CD4-positive, alpha-beta memory T cell (primary cell): ENCODE results near the gene CLCNKA. TPM values are rescaled to one million over a fixed set of nuclear protein-coding genes. Genes with fewer than 3 reads are reported as not detected.

Source experiments
- CTCF ChIA-PET: fragments of 350-600 bp; sonication (Branson Sonifier 250); formaldehyde crosslinking; loops from one replicate; lab custom pipeline; 2021; ENCODE audit warnings: inconsistent platforms; ENCODE audit not compliant: partially characterized antibody; lab: Charles Lee
- POLR2A ChIA-PET: fragments of 350-600 bp; sonication (Branson Sonifier 250); formaldehyde crosslinking; loops from one replicate; lab custom pipeline; 2021; ENCODE audit not compliant: partially characterized antibody; lab: Charles Lee
- DNase-seq, 5 donors: peaks; one replicate each; pipeline versions ENCODE4 v3.0.0 to v3.0.0-alpha.2; 2020 to 2022; ENCODE audit warnings: mixed read lengths in 1 of 5
- H3K27ac ChIP-seq: one replicate; pipeline ENCODE4 v1.7.0; 2013; ENCODE audit warnings: low read depth, low read length
- H3K27me3 ChIP-seq: 2 replicates; pipeline ENCODE4 v1.7.0; 2013; ENCODE audit warnings: mild to moderate bottlenecking, low read length, moderate library complexity; ENCODE audit not compliant: insufficient read depth
- H3K36me3 ChIP-seq: 2 replicates; pipeline ENCODE4 v1.7.0; 2013; ENCODE audit warnings: mild to moderate bottlenecking, low read length, moderate library complexity; ENCODE audit not compliant: insufficient read depth
- H3K4me1 ChIP-seq: 2 replicates; pipeline ENCODE4 v1.7.0; 2013; ENCODE audit warnings: mild to moderate bottlenecking, low read length, moderate library complexity; ENCODE audit not compliant: insufficient read depth
- H3K4me3 ChIP-seq, 2 donors: one replicate each; pipeline ENCODE4 v1.7.0; 2013; ENCODE audit warnings: low read length in 2 of 2, mild to moderate bottlenecking in 1 of 2
- H3K9me3 ChIP-seq, 2 donors: one replicate each; pipeline ENCODE4 v1.7.0; 2013; ENCODE audit warnings: low read length in 2 of 2, control low read depth in 1 of 2; ENCODE audit not compliant: control insufficient read depth in 1 of 2
- H3K27ac Mint-ChIP-seq, 7 donors: one replicate each; pipeline ENCODE4 v1.8.0; 2020 to 2021; ENCODE audit warnings: mixed read lengths in 7 of 7, mild to moderate bottlenecking in 6 of 7, inconsistent platforms in 3 of 7, moderate library complexity in 3 of 7
- H3K27me3 Mint-ChIP-seq, 2 donors: one replicate each; pipeline ENCODE4 v1.8.0; 2020 to 2021; ENCODE audit warnings: mixed read lengths in 2 of 2
- H3K36me3 Mint-ChIP-seq, 2 donors: one replicate each; pipeline ENCODE4 v1.8.0; 2020 to 2021; ENCODE audit warnings: mixed read lengths in 2 of 2, inconsistent platforms in 1 of 2, mild to moderate bottlenecking in 1 of 2
- H3K4me1 Mint-ChIP-seq, 4 donors: one replicate each; pipeline ENCODE4 v1.8.0; 2020 to 2021; ENCODE audit warnings: mixed read lengths in 4 of 4, mild to moderate bottlenecking in 1 of 4
- H3K4me3 Mint-ChIP-seq, 8 donors: one replicate each; pipeline ENCODE4 v1.8.0; 2020 to 2021; ENCODE audit warnings: mixed read lengths in 8 of 8, mild to moderate bottlenecking in 7 of 8, moderate library complexity in 6 of 8, inconsistent platforms in 3 of 8
- H3K9me3 Mint-ChIP-seq, 8 donors: one replicate each; pipeline ENCODE4 v1.8.0; 2020 to 2021; ENCODE audit warnings: mixed read lengths in 8 of 8, mild to moderate bottlenecking in 5 of 8, inconsistent platforms in 3 of 8, moderate library complexity in 1 of 8
- intact Hi-C: fragments of 100-400 bp; cut with micrococcal nuclease; formaldehyde crosslinking; loops from one replicate; pipeline ENCODE4 v1.15.1; 2023
- polyA plus RNA-seq, 2 donors: library from polyadenylated mRNA; unstranded; fragments of 300-500 nt; fragmentation: Illumina TruSeq; gene quantifications; one replicate each; pipeline ENCODE4 v1.2.3, GENCODE V29; 2021
- total RNA-seq, 2 experiments: library from RNA; stranded (reverse); gene quantifications; one replicate each; pipeline ENCODE4 v1.2.3, GENCODE V29; 2021

CLCNKA gene
- total and polyA plus RNA-seq, 4 experiments from 2014 or later = not detected

GRCh38 chr1:16080422-16081150, 58.8 kb downstream of the CLCNKA start:
- Mint-ChIP-seq H3K27ac (peak overlapping the region in 1 of 7 donors; percentile 3), H3K4me1 (peaks cover 5 to 14% (median 8%) of the 10 kb centered on the region in 4 donors), H3K9me3 (no peaks in the 10 kb centered on the region), H3K36me3 (no peaks in the 10 kb centered on the region), H3K27me3 (no peaks in the 10 kb centered on the region), H3K4me3 (no peak overlapping the region)
- no peak for DNase-seq
- Histone ChIP-seq H3K9me3 (no peaks in the 10 kb centered on the region), H3K36me3 (no peaks in the 10 kb centered on the region), H3K27me3 (no peaks in the 10 kb centered on the region), H3K4me1 (peaks cover 11% of the 10 kb centered on the region), H3K27ac (no peak overlapping the region), H3K4me3 (no peak overlapping the region)
- POLR2A ChIA-PET = no interaction called here
- intact Hi-C loops = no loop called here
- CTCF ChIA-PET = interaction anchor here (1.3 to 13.2 kb wide), 6 partner anchors 11 to 283 kb away, joined by 3 to 387 read pairs (median 18); no protein-coding TSS in a partner anchor

GRCh38 chr1:16081636-16082035, 59.8 kb downstream of the CLCNKA start:
- Histone ChIP-seq H3K36me3 (no peaks in the 10 kb centered on the region), H3K27ac (no peak overlapping the region), H3K27me3 (no peaks in the 10 kb centered on the region), H3K9me3 (no peaks in the 10 kb centered on the region), H3K4me1 (peaks cover 11% of the 10 kb centered on the region), H3K4me3 (no peak overlapping the region)
- Mint-ChIP-seq H3K27me3 (no peaks in the 10 kb centered on the region), H3K36me3 (no peaks in the 10 kb centered on the region), H3K27ac (no peak overlapping the region), H3K4me3 (no peak overlapping the region), H3K4me1 (peaks cover 5 to 14% (median 8%) of the 10 kb centered on the region in 4 donors), H3K9me3 (no peaks in the 10 kb centered on the region)
- intact Hi-C loops = no loop called here
- ChIA-PET CTCF (interaction anchor here (0.7 to 13.2 kb wide), 9 partner anchors 10 to 178 kb away, joined by 3 to 387 read pairs (median 8); partner anchors contain the start of gene FAM131C), POLR2A (no interaction called here)
- DNase-seq = no peak

- Mint-ChIP-seq H3K9me3 (no peaks in the 10 kb centered on the region), H3K4me3 (peak overlapping the region in 1 of 8 donors; percentile 66), H3K27ac (peak overlapping the region in 1 of 7 donors; percentile 42), H3K27me3 (no peaks in the 10 kb centered on the region), H3K36me3 (no peaks in the 10 kb centered on the region), H3K4me1 (peaks cover 5 to 13% (median 7%) of the 10 kb centered on the region in 4 donors)
- Histone ChIP-seq H3K27me3 (no peaks in the 10 kb centered on the region), H3K27ac (no peak overlapping the region), H3K4me3 (no peak overlapping the region), H3K36me3 (no peaks in the 10 kb centered on the region), H3K4me1 (peaks cover 11% of the 10 kb centered on the region), H3K9me3 (no peaks in the 10 kb centered on the region)
- intact Hi-C loops = no loop called here
- POLR2A ChIA-PET = no interaction called here
- peak; percentile 41 to 60 (median 48) for DNase-seq
- CTCF ChIA-PET = interaction anchor here (0.7 to 13.2 kb wide), 15 partner anchors 10 to 530 kb away, joined by 3 to 387 read pairs (median 3); partner anchors contain the start of genes EPHA2 and FAM131C
Observed at GRCh38 chr1:16082283-16083038, 60.6 kb downstream of the CLCNKA start.

GRCh38 chr1:16083486-16083885, 61.6 kb downstream of the CLCNKA start:
- ChIA-PET POLR2A (no interaction called here), CTCF (interaction anchor here (1.0 to 13.2 kb wide), 6 partner anchors 12 to 161 kb away, joined by 3 to 387 read pairs (median 8); partner anchors contain the start of gene FAM131C)
- DNase-seq = no peak
- Mint-ChIP-seq H3K27me3 (no peaks in the 10 kb centered on the region), H3K4me1 (peaks cover 5 to 10% (median 6%) of the 10 kb centered on the region in 4 donors), H3K4me3 (no peak overlapping the region), H3K27ac (peak overlapping the region in 1 of 7 donors; percentile 53), H3K36me3 (no peaks in the 10 kb centered on the region), H3K9me3 (no peaks in the 10 kb centered on the region)
- H3K27ac ChIP-seq = no peak overlapping the region
- H3K36me3 ChIP-seq = no peaks in the 10 kb centered on the region
- H3K4me1 ChIP-seq = peaks cover 11% of the 10 kb centered on the region
- no peaks in the 10 kb centered on the region for H3K9me3 ChIP-seq
- no peaks in the 10 kb centered on the region for H3K27me3 ChIP-seq
- no peak overlapping the region for H3K4me3 ChIP-seq
- intact Hi-C loops = no loop called here

Other genes with a start within 250 kb of the CLCNKA start
- gene UQCRHL, start 214.4 kb upstream of the CLCNKA start, total RNA-seq = 1 to 10 TPM; 1.2 to 1.7 TPM
- gene UQCRHL, start 214.4 kb upstream of the CLCNKA start, polyA plus RNA-seq = 1 to 10 TPM in 1 of 2 donors, under 1 TPM in 1; 0.26 to 1.1 TPM
- gene SPEN, start 174.3 kb upstream of the CLCNKA start, total RNA-seq = 10 to 100 TPM; 80.8 to 87.8 TPM
- 10 to 100 TPM in 1 of 2 donors, 1 to 10 TPM in 1; 2.4 to 44.0 TPM for gene SPEN, start 174.3 kb upstream of the CLCNKA start, polyA plus RNA-seq
- gene ZBTB17, start 45.9 kb upstream of the CLCNKA start, total RNA-seq = 10 to 100 TPM; 52.6 to 61.0 TPM
- 10 to 100 TPM in 1 of 2 donors, 1 to 10 TPM in 1; 5.2 to 24.3 TPM for gene ZBTB17, start 45.9 kb upstream of the CLCNKA start, polyA plus RNA-seq
- gene SRARP, start 17.8 kb upstream of the CLCNKA start, total RNA-seq = not detected
- gene SRARP, start 17.8 kb upstream of the CLCNKA start, polyA plus RNA-seq = not detected
- gene HSPB7, start 4.0 kb upstream of the CLCNKA start, total RNA-seq = not detected
- gene HSPB7, start 4.0 kb upstream of the CLCNKA start, polyA plus RNA-seq = not detected
- not detected for gene CLCNKB, start 21.7 kb downstream of the CLCNKA start, total RNA-seq
- not detected for gene CLCNKB, start 21.7 kb downstream of the CLCNKA start, polyA plus RNA-seq
- gene FAM131C, start 51.6 kb downstream of the CLCNKA start, total RNA-seq = not detected
- under 1 TPM in 1 of 2 donors, not detected in 1; 0.11 TPM for gene FAM131C, start 51.6 kb downstream of the CLCNKA start, polyA plus RNA-seq
- gene EPHA2, start 134.0 kb downstream of the CLCNKA start, total RNA-seq = not detected
- gene EPHA2, start 134.0 kb downstream of the CLCNKA start, polyA plus RNA-seq = not detected
- 10 to 100 TPM; 13.1 to 16.7 TPM for gene ARHGEF19, start 190.6 kb downstream of the CLCNKA start, total RNA-seq
- gene ARHGEF19, start 190.6 kb downstream of the CLCNKA start, polyA plus RNA-seq = 10 to 100 TPM in 1 of 2 donors, 1 to 10 TPM in 1; 7.6 to 11.2 TPM
- gene CPLANE2, start 215.1 kb downstream of the CLCNKA start, total RNA-seq = 10 to 100 TPM; 11.5 to 13.6 TPM
- gene CPLANE2, start 215.1 kb downstream of the CLCNKA start, polyA plus RNA-seq = 1 to 10 TPM; 2.4 to 3.5 TPM